A549 (cell line): Measurements from ENCODE around the gene KRT40. TPM values are rescaled to one million over a fixed set of nuclear protein-coding genes. Genes with fewer than 3 reads are reported as not detected.

Experiments
- ATAC-seq, 2 experiments: fragments of 200-7000 bp in 1 of 2; fragments of >200 bp in 1 of 2; cut with Nextera tagmentation in 1 of 2; cut with Tn5 transposase in 1 of 2; 3 replicates each; pipeline versions ENCODE4 v1.8.0 to v1.9.1; 2018 to 2020; ENCODE audit warnings: mild to moderate bottlenecking in 1 of 2, moderate library complexity in 1 of 2
- CTCF ChIA-PET: fragments of 300-600 bp; sonication (Branson Sonifier 250); formaldehyde crosslinking; extraction: SDS; loops from one replicate; lab custom pipeline; 2021; ENCODE audit warnings: antibody characterized with exemption, inconsistent platforms; lab: Yijun Ruan, JAX
- POLR2A ChIA-PET: fragments of 350-600 bp; formaldehyde crosslinking; extraction: SDS; loops from one replicate; lab custom pipeline; 2021; ENCODE audit warnings: antibody characterized with exemption, inconsistent platforms; lab: Yijun Ruan, JAX
- DNase-seq, 2 experiments: peaks; one replicate each; pipeline versions ENCODE4 v3.0.0 to v3.0.0-alpha.2; 2011 to 2016; ENCODE audit warnings: low read depth in 1 of 2, low spot score in 1 of 2
- FAIRE-seq: peaks from 2 replicates; lab custom pipeline; 2011; peaks lifted over from hg19 to GRCh38; lab: Jason Lieb, UNC
- H3K27ac ChIP-seq, 2 experiments: fragments of >200 bp; sonication (Bioruptor Twin); formaldehyde crosslinking; 3 replicates each; pipeline ENCODE4 v1.5.1; 2016 to 2017
- H3K4me1 ChIP-seq: fragments of >200 bp; sonication (Bioruptor Twin); formaldehyde crosslinking; 3 replicates; pipeline ENCODE4 v1.6.1; 2016
- H3K4me2 ChIP-seq: fragments of >200 bp; sonication (Bioruptor Twin); formaldehyde crosslinking; 3 replicates; pipeline ENCODE4 v1.6.1; 2016
- H3K4me3 ChIP-seq: fragments of >200 bp; sonication (Bioruptor Twin); formaldehyde crosslinking; 3 replicates; pipeline ENCODE4 v1.5.1; 2016
- H3K9me3 ChIP-seq: fragments of >200 bp; sonication (Bioruptor Twin); formaldehyde crosslinking; 3 replicates; pipeline ENCODE4 v1.6.1; 2016
- CEBPB ChIP-seq, 2 experiments: fragments of >200 bp in 1 of 2; sonication (Bioruptor Twin) in 1 of 2; formaldehyde crosslinking in 1 of 2; IDR thresholded peaks; 2 replicates each; pipeline ENCODE4 v1.6.1; 2012 to 2016
- CHD4 ChIP-seq: fragments of 200-600 bp; sonication (generic); IDR thresholded peaks from 2 replicates; pipeline ENCODE4 v1.6.1; 2016; ENCODE audit warnings: antibody characterized with exemption, mild to moderate bottlenecking, borderline replicate concordance
- EP300 ChIP-seq, 2 experiments: fragments of >200 bp; sonication (Bioruptor Twin); formaldehyde crosslinking; IDR thresholded peaks; 2 replicates in 1 of 2; 3 replicates in 1 of 2; pipeline ENCODE4 v1.6.1; 2016 to 2017
- FOSL2 ChIP-seq, 2 experiments: fragments of 450-650 bp in 1 of 2; fragments of >200 bp in 1 of 2; sonication (Bioruptor Twin) in 1 of 2; formaldehyde crosslinking; IDR thresholded peaks; 2 replicates each; pipeline versions ENCODE4 v1.5.0 to v1.6.1; 2016 to 2020; ENCODE audit warnings: mild to moderate bottlenecking in 1 of 2, moderate library complexity in 1 of 2
- GATA3 ChIP-seq: IDR thresholded peaks from 2 replicates; pipeline ENCODE4 v1.6.1; 2012; ENCODE audit warnings: borderline replicate concordance
- HEYL ChIP-seq: fragments of 250-450 bp; sonication (Bioruptor Pico); IDR thresholded peaks from 2 replicates; pipeline ENCODE4 v1.8.0; 2021; ENCODE audit warnings: mild to moderate bottlenecking, moderate library complexity
- JUN ChIP-seq, 2 experiments: fragments of >200 bp; sonication (Bioruptor Twin); formaldehyde crosslinking; IDR thresholded peaks; 2 replicates in 1 of 2; 3 replicates in 1 of 2; pipeline ENCODE4 v1.6.1; 2016 to 2017
- JUNB ChIP-seq: fragments of >200 bp; sonication (Bioruptor Twin); formaldehyde crosslinking; IDR thresholded peaks from 2 replicates; pipeline ENCODE4 v1.6.1; 2016
- PHF8 ChIP-seq: fragments of 200-600 bp; sonication (generic); IDR thresholded peaks from 2 replicates; pipeline ENCODE4 v1.6.1; 2016; ENCODE audit warnings: low read depth, mild to moderate bottlenecking, antibody characterized with exemption, moderate library complexity, borderline replicate concordance
- RAD21 ChIP-seq, 2 experiments: fragments of >200 bp in 1 of 2; sonication (Bioruptor Twin) in 1 of 2; formaldehyde crosslinking in 1 of 2; IDR thresholded peaks in 1 of 2; conservative IDR thresholded peaks in 1 of 2; 2 replicates in 1 of 2; 3 replicates in 1 of 2; pipeline ENCODE4 v1.6.1; 2012 to 2018; ENCODE audit warnings: inconsistent platforms in 1 of 2
- SMC3 ChIP-seq: fragments of >200 bp; sonication (Bioruptor Twin); formaldehyde crosslinking; IDR thresholded peaks from 3 replicates; pipeline ENCODE4 v1.6.1; 2018; ENCODE audit warnings: inconsistent platforms
- WGBS: methylation state at CpG from one replicate; pipeline ENCODE4 v1.1.6; 2017; ENCODE audit errors: missing lambda C conversion rate; 5-methylcytosine and 5-hydroxymethylcytosine counted together
- polyA plus RNA-seq, 4 experiments: library from polyadenylated mRNA; depleted of rRNA in 3 of 4; stranded (reverse); fragments of >200 nt; fragmentation: RNase III in 1 of 4; extraction: RNeasy Plus Mini Kit Qiagen cat#74134 plus additional on column Dnase treatment in 1 of 4; gene quantifications; 2 replicates in 3 of 4; 3 replicates in 1 of 4; pipeline ENCODE4 v1.2.3, GENCODE V29; 2011 to 2017
- TF ChIP-seq, protein P1 (sequence below): fragments of 150-350 bp; IDR thresholded peaks from 2 replicates; pipeline ENCODE4 v1.6.1; 2014; ENCODE audit warnings: low read depth, mild to moderate bottlenecking, low read length
- TF ChIP-seq, protein P2 (sequence below): fragments of >200 bp; sonication (Bioruptor Twin); formaldehyde crosslinking; IDR thresholded peaks from 2 replicates; pipeline ENCODE4 v1.6.1; 2016
- TF ChIP-seq, protein P3 (sequence below): IDR thresholded peaks from 2 replicates; pipeline ENCODE4 v1.6.1; 2012
- TF ChIP-seq, protein P4 (sequence below): fragments of 450-650 bp; IDR thresholded peaks from 2 replicates; pipeline ENCODE4 v1.6.1; 2014; ENCODE audit warnings: antibody characterized with exemption
- TF ChIP-seq, protein P5 (sequence below): fragments of >200 bp; sonication (Bioruptor Twin); formaldehyde crosslinking; IDR thresholded peaks from 3 replicates; pipeline ENCODE4 v1.6.1; 2016

Gene KRT40
- polyA plus RNA-seq, 2 of the 4 experiments (the other 2 are of a cell fraction) = not detected

DNA sequence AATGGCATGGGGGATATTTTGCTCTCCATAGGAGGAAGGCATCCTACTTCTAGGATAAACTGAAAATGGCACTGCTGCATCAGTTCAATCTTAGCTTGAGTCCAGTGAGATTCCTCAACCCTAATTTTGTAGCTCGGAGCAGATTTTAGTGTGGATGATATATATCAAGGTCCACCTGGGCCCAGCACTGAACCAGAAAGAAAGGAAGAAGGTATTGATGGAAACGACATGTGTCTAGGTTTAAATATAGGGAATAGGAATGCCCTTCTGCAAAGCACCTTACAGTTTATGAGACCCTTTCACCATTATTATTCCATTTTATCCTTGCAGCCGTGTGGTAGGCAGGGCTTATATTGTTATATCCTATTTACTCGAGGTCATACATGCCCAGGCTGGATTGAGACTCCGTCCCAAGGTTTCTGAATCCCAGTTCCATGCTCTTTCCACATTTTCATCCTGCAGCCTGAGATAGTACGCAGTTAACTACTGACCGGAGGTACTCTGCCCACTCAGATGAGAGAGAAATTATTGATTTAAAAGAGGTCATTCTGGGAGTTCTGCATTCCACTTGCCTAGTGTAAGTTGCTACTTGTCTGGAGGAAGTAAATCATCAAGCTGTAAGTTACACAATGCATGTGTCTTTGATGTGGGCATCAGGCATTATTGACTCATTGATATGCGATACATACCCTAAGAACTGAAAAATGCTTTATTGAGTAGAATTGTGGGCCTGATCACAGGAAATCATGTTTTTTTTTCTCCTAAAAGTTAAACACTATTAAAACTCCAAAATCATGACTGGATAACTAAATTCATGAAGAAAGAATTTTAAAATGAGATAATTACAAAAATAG, 27.5 kb downstream of the KRT40 start:
- ATAC-seq (peak; percentile 65 to 75; a peak in 5 of 6 replicates), DNase-seq (peak in 1 of 2 experiments; percentile 77), FAIRE-seq (peak; percentile 92)
- peak overlapping the region; percentile 51 to 76; a peak in 5 of 6 replicates for H3K27ac ChIP-seq
- H3K4me3 ChIP-seq = no peak overlapping the region
- H3K4me1 ChIP-seq = peaks cover 36% of the 10 kb centered on the region
- 49% methylated on average over 8 of the region's 8 CpGs for WGBS
- peak overlapping the region; percentile 50 for H3K4me2 ChIP-seq
- TF ChIP-seq HEYL (CRISPR knock-in tag) = no peak
- TF ChIP-seq, protein P1, sequence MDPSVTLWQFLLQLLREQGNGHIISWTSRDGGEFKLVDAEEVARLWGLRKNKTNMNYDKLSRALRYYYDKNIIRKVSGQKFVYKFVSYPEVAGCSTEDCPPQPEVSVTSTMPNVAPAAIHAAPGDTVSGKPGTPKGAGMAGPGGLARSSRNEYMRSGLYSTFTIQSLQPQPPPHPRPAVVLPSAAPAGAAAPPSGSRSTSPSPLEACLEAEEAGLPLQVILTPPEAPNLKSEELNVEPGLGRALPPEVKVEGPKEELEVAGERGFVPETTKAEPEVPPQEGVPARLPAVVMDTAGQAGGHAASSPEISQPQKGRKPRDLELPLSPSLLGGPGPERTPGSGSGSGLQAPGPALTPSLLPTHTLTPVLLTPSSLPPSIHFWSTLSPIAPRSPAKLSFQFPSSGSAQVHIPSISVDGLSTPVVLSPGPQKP = no peak
- peak; percentile 37 for TF ChIP-seq SMC3
- peak; percentile 82 to 85 for TF ChIP-seq CEBPB (IDR thresholded peaks at IDR 0.05)
- peak in 1 of 2 experiments; percentile 50; a peak in 3 of 5 replicates for TF ChIP-seq RAD21 (conservative IDR thresholded peaks at IDR 0.05 in 1 of 2, IDR thresholded peaks at IDR 0.05 in 1 of 2)
- TF ChIP-seq, protein P2, sequence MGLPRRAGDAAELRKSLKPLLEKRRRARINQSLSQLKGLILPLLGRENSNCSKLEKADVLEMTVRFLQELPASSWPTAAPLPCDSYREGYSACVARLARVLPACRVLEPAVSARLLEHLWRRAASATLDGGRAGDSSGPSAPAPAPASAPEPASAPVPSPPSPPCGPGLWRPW = peak; percentile 62; the same call in 1 of the 2 replicates
- peak; percentile 75; a peak in 3 of 5 replicates for TF ChIP-seq JUN (IDR thresholded peaks at IDR 0.05)
- TF ChIP-seq PHF8 = no peak
- peak; percentile 80 to 88; a peak in 4 of 5 replicates for TF ChIP-seq EP300 (IDR thresholded peaks at IDR 0.05)
- TF ChIP-seq, protein P3, sequence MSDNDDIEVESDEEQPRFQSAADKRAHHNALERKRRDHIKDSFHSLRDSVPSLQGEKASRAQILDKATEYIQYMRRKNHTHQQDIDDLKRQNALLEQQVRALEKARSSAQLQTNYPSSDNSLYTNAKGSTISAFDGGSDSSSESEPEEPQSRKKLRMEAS = 0 out of 2 replicates have a peak, but pooled peaks have one; percentile 31
- TF ChIP-seq, protein P4, sequence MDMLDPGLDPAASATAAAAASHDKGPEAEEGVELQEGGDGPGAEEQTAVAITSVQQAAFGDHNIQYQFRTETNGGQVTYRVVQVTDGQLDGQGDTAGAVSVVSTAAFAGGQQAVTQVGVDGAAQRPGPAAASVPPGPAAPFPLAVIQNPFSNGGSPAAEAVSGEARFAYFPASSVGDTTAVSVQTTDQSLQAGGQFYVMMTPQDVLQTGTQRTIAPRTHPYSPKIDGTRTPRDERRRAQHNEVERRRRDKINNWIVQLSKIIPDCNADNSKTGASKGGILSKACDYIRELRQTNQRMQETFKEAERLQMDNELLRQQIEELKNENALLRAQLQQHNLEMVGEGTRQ = no peak
- peak; percentile 69 for TF ChIP-seq FOSL2 (IDR thresholded peaks at IDR 0.05)
- peak; percentile 82 for TF ChIP-seq FOSL2 (CRISPR knock-in tag; IDR thresholded peaks at IDR 0.05)
- peak; percentile 82 for TF ChIP-seq GATA3
- TF ChIP-seq, protein P5, sequence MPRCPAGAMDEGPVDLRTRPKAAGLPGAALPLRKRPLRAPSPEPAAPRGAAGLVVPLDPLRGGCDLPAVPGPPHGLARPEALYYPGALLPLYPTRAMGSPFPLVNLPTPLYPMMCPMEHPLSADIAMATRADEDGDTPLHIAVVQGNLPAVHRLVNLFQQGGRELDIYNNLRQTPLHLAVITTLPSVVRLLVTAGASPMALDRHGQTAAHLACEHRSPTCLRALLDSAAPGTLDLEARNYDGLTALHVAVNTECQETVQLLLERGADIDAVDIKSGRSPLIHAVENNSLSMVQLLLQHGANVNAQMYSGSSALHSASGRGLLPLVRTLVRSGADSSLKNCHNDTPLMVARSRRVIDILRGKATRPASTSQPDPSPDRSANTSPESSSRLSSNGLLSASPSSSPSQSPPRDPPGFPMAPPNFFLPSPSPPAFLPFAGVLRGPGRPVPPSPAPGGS = peak; percentile 78; the same call in 1 of the 3 replicates
- peak; percentile 94 for TF ChIP-seq JUNB
- no peaks in the 10 kb centered on the region for H3K9me3 ChIP-seq
- POLR2A ChIA-PET = no interaction called here
- CTCF ChIA-PET = interaction anchor here (0.7 to 2.0 kb wide), 3 partner anchors 13 to 592 kb away, joined by 3 to 8 read pairs (median 4); no protein-coding TSS in a partner anchor

DNA sequence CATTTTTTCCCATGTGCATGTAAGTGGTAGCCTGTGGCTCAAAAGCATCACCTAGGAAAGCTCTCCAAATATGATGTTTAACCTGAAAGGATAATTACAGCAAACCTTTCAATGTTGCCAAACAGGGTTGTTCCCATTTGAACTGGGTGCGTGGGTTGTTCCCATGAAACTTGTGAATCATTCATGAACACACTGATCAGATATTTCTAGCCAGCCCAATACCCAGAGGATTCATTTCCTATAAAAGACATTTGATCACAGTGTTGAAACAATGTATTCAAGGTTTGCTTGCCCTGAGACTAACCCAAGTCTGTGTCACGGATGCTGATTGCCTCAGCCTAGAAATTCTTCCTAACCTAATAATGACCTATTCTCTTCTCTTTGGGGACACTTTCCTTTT, 30.2 kb downstream of the KRT40 start:
- DNase-seq = peak in 1 of 2 experiments; percentile 21

More for the DNA sequence above, 30.2 kb downstream of the KRT40 start:
- no peak for TF ChIP-seq CHD4
- TF ChIP-seq FOSL2 (IDR thresholded peaks at IDR 0.05) = no peak
- TF ChIP-seq FOSL2 (CRISPR knock-in tag; IDR thresholded peaks at IDR 0.05) = 0 out of 2 replicates have a peak, but pooled peaks have one; percentile 18
- Histone ChIP-seq H3K4me1 (peaks cover 41% of the 10 kb centered on the region), H3K27ac (peak overlapping the region in 1 of 2 experiments; percentile 54; a peak in 2 of 6 replicates), H3K4me3 (no peak overlapping the region), H3K9me3 (no peaks in the 10 kb centered on the region), H3K4me2 (no peak overlapping the region)
- no peak for FAIRE-seq
- ChIA-PET CTCF (interaction anchor here (0.7 to 1.3 kb wide), 4 partner anchors 10 to 709 kb away, joined by 3 to 5 read pairs (median 4); no protein-coding TSS in a partner anchor), POLR2A (interaction anchor here (0.6 kb wide), 1 partner anchor 417 kb away, joined by 4 read pairs; no protein-coding TSS in a partner anchor)
- ATAC-seq = no peak
- 53% methylated on average over 2 of the region's 2 CpGs for WGBS
